Lower leg skin (tissue), 3 donors: ENCODE data around the gene CDK16.

ENCODE experiments used
- CTCF ChIP-seq, 3 donors: fragments of 450-650 bp; IDR thresholded peaks; one replicate each; pipeline ENCODE4 v1.5.1; 2016; ENCODE audit warnings: antibody characterized with exemption in 3 of 3, mild to moderate bottlenecking in 3 of 3, moderate library complexity in 2 of 3
- POLR2A ChIP-seq, 2 donors: fragments of 450-650 bp; IDR thresholded peaks; one replicate each; pipeline ENCODE4 v1.6.1; 2016 to 2017; ENCODE audit warnings: antibody characterized with exemption in 2 of 2, mild to moderate bottlenecking in 1 of 2, moderate library complexity in 1 of 2

- TF ChIP-seq CTCF (IDR thresholded peaks at IDR 0.05): no peak
- no peak for TF ChIP-seq POLR2A (IDR thresholded peaks at IDR 0.05)
These were observed 10.2 kb downstream of the CDK16 start for GRCh38 chrX:47228550-47229270.
